HG02623 (cell line): ENCODE data around the gene RNF187.

Experiments
- ATAC-seq: cut with Tn5 transposase; IDR thresholded peaks from one replicate; pipeline ENCODE4 v1.9.1; 2021; ENCODE audit warnings: moderate library complexity; ENCODE audit not compliant: unreplicated experiment

RNF187 gene

DNA sequence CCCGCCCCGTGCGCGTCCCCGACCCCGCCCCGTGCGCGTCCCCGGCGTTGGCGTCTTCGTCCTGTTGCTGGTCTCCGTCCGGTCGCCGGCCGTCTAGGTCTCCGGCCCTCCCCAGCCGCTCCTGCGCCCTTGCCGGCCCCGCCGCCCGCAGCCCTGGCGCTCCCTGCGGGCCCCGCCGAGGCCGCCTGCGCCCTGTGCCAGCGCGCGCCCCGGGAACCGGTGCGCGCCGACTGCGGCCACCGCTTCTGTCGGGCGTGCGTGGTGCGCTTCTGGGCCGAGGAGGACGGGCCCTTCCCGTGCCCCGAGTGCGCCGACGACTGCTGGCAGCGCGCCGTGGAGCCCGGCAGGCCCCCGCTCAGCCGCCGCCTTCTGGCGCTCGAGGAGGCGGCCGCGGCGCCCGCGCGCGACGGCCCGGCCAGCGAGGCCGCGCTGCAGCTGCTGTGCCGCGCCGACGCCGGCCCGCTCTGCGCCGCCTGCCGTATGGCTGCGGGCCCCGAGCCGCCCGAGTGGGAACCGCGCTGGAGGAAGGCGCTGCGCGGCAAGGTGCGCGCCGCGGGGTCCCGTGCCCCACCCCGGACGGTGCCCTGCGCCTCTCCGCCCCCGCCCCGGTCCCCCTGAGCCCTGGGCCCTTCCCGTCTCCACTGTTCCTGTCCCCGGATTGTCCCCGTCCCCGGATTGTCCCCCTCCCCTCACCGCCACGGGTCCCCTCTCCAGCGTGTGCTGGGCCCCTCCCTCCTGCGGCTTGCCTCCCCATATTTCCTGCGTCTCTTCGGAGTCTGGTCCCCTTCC, at the start of gene RNF187:
Gene RNF187 (plus strand): TSS at position 47 of the 789 bp plus-strand sequence.
- ATAC-seq, result peak; percentile 48

DNA sequence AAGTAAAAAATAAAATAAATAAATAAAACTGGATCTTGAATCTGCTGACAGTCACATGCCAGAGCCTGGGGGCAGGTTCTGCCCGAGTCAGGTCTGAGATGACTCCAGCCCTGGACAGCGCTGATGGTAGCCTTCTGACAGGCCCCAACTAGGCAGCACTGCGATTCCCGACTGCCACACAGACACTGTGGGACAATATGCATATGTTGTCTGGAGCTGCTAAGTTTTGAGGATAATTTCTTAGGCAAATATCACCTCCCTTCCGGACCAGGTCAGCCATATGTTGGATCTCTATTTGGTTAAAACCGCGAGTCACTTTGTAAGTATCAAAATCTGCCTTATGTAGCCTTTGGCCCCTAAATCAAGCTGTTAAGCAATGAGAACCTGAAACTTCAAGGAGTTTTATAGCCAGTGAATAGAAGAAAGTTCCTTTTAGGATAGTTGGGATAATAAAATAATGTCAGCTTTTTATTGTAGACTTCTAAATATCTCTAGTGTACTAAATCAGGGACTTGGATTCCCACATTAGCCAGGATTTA, 49.7 kb upstream of the RNF187 start:
- no peak for ATAC-seq

DNA sequence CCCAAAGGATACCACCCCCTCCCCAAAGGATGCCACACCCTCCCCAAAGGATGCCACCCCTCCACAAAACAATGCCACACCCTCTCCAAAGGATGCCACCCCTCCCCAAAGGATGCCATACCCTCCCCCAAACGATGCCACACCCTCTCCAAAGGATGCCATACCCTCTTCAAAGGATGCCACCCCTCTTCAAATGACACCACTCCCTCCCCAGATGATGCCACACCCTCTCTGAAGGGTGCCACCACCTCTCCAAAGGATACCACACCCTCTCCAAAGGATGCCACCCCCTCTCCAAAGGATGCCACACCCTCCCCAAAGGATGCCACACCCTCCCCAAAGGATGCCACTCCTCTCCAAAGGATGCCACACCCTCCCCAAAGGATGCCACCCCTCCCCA, 48.9 kb upstream of the RNF187 start:
- ATAC-seq, result no peak

DNA sequence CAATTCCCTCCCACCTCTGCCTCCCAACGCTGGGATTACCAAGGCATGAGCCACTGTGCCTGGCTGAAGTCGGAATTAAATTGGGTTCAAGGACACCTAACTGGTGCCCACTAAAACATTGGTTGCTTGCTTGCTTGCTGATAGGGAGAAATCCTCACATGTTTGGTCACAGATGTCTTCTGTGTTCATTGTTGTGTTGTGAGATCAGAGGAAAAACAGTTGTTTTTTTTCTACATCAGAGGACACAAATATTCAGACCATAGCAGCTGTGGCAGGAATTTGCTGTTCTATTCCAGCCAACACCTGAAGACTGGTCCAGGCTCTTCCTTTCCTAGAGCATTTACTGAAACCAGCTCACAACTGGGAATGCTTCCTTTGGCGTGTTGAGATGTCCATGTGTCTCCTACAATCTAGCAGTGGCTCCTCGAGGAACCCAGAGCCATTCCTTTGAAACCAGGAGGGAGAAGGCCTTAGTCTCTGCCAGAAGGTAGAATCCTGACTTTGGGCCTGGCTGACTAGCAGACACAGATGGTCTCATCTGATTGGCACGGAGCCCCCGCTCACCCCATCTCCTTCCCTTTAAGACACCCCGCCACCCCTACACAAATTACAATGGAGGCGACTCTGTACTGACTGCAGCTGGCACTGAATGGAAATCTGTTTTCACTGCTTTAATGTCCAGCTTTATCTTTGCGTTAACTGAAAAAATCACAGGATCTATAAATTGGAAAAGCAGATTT, 46.3 kb upstream of the RNF187 start:
- ATAC-seq, result no peak

DNA sequence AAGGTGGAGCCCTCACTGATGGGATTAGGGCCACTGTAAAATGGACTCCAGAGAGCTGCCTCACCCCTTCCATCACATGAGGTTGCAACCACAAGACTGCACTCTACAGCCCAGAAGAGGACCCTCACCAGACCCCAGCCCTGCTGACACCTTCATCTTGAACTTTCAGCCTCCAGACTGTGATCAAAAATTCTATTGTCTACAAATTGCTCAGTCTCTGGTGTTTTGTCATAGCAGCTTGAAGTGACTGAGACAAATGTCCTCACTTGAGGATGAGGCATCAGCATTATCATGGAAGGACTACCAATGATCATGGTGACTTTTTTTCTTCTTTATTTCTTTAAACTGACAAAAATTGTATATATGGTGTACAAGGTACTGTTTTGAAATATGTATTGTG, 43.8 kb upstream of the RNF187 start:
- ATAC-seq, result no peak

DNA sequence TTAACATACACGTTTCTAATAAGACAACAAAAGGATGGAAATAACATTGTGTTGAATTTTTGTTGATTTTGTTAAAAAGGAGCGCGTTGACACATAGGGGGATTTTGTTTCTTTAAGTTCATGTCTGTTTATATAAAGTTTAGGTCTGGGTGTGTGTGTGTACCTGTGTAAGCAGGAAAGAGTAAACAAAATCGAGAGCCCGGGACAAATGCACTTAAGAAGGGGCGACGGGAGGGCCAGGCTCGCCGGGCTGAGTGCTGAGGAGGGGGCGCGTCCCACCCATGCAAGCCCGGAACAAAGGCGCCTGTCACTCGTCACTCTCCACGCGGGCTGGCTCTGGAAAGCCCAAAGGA, 41.7 kb upstream of the RNF187 start:
- ATAC-seq, result no peak

DNA sequence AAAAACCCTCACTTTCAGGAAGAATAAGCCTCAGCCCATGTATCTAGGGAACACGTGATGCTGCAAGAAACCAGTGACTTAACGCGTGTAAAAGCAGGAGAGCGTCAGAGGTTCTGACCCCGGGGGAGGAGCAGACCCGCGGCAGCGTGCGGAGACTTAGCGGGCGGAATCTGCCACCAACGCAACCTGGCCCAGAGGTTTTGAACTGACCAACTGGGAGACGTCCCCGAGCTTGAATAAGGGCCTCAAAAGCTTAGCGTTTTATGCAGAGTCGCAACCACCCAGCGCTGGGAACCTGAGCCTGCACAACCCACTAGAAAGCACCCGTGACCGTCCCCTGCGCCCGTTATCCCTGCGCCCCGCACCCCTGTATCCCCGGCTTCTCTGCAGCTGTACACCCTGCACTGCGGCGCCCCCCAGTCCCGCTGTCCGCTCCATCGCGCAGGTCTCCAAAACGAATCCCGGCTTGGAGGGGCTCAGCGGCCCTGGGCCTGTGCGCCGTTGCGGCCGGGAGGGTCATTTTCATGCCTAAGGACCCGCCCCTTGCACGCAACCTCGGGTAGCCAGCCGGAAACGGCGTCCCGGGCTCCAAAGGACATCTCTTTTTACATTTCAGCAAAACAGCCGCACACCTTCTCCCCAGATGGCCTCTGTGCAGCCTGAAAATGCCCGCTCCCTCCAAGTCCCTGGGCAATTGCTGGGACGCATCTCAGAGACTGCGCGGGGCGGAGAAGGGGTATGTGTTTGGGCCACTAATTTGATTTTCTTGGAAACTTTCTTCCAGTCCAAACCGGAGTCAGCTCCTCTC, 41.1 kb upstream of the RNF187 start:
- ATAC-seq, result peak; percentile 53

DNA sequence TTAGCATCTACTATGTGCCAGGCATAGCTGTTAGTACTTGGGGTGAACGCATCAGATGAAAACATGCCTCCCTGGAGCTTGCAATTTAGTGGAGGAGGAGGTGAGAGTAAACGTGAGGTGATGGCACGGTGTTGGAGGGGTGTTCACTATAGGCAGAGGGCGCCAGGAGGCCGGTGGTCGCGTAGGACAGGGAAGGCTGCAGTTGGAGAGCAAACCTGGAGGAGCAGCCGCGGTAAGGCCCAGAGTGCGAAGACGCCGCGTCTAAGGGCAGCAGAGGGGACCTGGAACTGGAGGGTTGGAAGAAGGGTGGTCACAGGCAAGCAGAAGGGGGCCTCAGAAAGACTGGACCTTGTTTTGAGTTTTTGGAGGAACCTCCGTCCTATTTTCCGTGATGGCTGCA, 40.3 kb upstream of the RNF187 start:
- ATAC-seq, result no peak

DNA sequence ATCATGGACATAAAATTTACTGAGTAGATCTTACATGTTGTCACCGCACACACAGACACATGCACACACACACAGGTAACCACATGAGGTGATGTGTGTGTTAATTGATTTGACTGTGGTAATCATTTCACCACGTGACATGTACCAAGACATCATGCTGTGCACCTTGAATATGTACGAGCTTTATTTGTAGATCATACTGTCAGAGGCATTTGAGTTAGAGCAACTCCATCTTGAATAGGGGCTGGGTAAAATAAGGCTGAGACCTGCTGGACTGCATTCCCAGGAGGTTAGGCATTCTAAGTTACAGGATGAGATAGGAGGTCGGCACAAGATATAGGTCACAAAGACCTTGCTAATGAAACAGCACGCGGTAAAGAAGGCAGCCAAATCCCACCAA, 38.8 kb upstream of the RNF187 start:
- no peak for ATAC-seq

DNA sequence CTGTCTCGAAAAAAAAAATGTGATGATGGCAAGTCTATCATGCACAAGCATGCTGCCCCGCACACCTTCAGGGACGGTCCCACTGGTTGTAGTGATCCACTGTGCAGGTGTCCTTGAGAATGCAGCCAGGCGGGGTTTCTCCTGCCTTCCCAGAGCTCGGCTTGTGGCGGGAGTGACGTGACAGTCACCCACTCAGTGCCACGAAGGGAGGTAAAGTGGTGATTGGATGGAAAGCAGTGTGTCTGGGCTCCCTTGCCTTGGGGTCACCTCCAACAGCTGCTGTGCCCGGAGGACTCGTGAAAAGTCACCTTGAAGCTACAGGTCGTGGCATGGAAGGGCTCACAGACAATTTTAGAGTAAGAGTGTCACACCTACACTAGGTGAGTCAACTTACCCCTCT, 37.0 kb upstream of the RNF187 start:
- no peak for ATAC-seq

DNA sequence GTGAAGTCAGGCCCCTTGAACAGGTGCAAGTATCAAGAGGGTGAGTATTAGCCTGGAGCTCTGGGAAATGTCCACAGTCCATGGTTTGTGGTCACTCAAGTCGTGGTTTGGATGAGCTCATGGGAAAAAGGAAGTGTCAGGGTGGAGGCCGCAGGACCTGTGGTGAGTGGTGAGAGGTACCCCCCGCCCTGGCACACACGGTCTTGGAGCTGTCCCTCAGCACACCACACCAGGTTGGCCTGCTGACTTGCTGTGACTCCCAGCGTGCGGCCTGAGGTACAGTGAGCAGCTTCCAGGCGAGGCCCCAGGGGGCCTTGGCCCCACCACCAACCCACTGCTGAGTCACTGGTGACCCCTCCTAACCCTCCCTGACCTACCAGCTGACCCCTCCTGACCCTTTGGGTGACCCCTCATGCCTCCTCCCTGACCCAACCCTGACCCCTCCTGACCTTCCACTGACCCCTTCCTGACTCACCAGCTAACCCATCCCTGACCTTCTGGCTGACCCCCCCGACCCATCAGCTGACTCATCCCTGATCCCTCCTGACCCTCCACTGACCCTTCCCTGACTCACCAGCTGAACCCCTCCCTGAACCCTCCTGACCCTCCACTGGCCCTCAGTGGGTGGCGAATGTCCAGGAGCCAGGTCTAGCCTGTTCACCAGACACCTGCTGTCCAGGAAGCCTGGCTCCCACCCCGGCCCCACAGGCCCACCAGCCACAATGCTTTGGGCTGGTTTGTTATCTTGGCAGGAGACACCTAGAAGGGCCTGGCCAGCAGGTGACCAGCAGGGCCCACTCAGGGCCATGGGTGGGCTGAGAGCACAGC, 34.8 kb upstream of the RNF187 start:
- ATAC-seq, result no peak

DNA sequence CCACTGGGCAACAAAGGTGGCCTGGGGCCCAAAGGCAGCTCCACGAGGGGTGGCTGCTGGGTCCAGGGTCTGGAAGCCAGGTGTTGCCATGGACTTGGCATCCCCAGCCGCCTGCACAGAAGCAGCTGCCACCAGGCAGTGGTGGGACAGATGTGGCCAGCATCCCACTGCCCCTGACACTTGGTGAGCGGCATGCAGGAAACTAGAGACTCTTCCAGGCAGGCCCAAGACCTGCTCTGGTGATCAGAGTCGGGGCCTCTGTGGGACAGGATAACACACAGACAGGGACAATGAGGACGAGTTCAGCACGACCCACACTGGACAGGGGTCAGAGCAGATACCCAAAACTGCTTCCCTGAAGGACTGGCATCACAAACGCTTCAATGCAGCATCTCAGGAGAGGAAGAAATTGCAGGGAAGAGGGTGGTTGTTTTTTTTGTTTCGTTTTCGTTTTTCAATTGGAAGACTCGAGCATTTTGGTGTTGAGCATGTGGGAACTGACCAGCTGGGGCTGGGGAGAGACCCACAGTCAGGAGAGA, 34.1 kb upstream of the RNF187 start:
- no peak for ATAC-seq

DNA sequence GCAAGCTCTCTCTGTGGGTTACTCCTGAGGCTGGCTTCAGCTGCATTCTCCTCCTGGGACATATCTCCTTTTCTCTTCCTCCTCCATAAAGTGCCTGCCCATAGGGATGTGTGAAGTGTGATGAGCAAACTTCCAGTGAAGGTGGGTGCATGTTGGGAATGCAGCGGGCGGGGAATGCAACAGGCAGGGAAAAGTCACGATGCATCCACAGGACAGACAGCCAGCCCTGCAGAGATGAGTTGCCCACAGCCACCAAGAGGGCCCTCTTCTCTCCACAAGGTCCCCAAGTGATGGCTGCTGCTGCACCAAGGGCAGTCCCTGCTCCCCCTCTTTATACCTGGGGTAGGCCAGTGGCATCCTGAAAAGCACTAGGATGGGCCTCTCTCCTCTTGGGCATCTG, 33.6 kb upstream of the RNF187 start:
- ATAC-seq, result no peak

DNA sequence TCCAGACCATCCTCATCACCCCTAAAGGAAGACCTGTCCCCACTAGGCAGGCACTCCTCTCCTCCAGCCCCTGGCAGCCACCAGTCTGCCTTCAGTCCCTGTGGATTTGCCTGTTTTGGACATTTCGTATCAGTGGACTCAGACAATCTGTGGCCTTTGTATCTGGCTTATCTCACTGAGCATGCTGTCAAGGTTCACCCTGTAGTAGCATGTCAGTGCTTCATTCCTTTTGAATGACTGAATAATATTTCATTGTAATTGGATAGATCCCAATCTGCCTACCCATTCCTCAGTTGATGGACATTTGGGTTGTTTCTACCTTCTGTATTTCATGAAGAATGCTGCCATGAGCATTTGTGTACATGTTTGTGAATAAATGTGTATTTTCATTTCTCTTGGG, 32.9 kb upstream of the RNF187 start:
- no peak for ATAC-seq

DNA sequence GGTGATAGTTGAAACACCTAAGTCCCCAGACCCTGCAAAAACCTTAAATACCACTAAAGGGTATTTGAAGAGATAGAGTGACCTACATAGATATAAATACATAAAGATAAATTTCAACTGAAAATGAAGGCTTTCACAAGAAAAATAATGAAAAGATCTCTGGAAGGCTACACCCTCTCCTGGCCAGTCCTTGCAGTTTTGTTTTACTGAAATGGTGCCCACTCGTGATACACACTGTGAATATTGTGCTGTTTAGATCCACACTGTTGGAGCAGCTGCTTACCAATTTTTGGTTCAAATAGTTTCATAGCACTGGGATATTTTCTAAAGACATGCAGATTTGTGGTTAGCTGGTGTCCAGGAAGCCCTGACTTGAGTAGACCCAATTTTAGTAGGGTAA, 31.5 kb upstream of the RNF187 start:
- no peak for ATAC-seq

DNA sequence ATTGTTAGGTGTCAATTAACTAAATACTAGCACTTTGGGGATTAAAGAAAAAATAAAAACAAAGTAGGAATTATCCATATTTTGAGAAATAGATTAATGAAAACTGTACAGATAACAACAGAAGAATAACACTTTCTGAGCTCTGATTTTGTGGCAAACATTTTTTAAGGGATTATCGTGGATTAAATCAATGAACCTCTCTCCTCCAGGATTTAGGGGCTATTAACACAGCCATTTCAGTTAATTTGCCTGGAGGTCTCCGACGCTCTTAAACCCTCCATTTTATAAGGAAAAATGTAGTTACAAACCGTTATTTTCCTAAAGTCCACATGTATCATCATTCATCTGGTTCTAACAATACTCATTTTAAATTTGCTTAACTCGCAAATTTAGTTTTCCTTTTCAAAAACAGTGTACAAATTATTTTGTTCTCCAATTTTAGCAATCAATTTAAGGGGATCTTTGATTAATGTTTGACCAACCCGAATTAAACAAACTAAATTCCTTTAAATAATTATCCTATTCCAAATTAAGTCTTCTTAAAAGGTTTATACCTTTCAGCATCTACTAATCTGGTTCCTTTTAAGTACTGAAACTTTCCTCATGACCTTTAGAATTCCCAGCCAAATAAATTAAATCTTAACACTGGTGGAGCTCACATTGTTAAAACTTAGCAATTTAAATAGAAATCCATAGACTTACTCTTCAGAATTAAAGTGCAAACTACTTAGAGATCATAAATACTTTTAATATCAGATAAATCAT, 30.7 kb upstream of the RNF187 start:
- no peak for ATAC-seq

DNA sequence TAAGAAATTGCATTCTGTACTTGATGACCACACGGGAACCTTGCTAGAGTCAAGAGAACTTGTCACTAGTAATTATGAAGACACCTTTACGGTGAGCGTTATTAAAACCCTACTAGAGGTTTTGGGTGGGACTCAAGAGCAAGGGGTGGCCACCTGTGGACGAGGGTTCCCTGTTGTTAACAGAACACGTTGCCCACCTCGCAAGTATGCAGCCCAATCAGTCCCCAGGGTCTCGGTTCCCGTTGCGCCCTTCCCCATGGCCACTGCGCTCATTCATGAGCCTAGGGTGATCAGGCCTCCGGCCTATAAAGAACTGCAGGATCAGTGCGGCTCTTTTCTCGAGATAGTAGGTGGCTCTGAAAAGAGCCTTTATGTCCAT, 30.2 kb upstream of the RNF187 start:
- ATAC-seq, result peak; percentile 0

DNA sequence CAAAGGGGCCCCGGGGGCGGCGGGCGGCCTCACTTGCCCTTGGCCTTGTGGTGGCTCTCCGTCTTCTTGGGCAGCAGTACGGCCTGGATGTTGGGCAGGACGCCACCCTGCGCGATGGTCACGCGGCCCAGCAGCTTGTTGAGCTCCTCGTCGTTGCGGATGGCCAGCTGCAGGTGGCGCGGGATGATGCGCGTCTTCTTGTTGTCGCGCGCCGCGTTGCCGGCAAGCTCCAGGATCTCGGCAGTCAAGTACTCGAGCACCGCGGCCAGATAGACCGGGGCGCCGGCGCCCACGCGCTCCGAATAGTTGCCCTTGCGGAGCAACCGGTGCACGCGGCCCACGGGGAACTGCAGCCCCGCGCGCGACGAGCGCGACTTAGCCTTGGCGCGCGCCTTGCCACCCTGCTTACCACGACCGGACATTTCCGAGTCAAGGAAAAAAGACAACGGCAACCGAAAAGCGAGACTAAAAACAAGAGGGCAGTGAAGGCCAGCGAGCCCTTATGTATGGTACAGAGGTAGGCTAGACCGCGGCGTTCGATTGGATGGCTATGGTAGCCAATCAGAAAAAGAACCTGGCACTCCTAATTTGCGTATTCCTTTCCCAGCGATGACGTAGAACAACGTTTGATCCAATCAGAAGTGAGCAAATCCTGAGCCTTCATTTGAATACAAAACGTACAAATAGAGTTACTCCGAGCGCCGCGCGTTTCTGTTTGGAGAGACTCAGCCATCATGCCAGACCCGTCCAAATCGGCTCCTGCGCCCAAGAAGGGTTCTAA, 29.6 kb upstream of the RNF187 start:
- peak; percentile 90 for ATAC-seq
